ENCODE measurements around the gene STOML1.

The STOML1 gene

GRCh38 chr15:73959012-73959581, 33.0 kb downstream of the STOML1 start:
- DNase-seq = peak; percentile 9

DNA sequence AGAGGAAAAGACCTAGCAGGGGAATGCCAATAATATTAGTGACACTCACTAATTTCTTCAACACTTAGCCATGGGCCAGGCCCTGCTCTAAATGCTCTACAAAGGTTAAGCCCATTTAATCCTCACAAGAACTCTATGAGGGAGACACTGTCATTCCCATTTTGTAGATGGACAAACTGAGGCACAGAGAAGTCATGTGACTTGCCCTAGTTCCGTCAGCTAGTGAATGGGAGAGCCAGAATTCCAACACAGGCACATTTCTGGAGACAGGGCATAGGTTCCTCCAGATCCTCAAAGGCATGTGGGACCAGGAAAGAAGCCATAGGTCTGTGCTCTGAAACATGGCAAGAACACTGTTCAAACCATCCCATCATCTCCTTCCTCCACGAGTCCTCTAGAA, 34.3 kb downstream of the STOML1 start:
- no peak for DNase-seq

DNA sequence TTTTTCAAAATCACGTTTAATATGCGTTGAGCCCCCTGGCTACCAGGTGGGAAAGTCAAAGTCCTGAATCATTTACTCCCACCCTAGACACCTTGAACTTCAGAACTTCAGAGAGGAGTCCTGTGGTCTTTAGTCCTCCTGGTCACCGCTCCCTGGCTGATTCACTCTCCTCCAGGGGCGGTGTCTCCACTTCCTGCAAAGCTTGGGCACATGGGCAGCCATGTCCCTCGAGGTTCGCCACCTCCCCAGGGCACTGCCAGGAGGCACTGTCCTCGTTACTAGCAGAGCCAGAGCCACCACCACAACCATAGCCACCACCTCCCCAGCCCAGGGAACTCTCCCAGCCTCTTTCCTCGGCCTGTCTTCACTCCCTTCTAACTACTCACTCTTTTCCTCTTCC, 34.8 kb downstream of the STOML1 start:
- DNase-seq = no peak

DNA sequence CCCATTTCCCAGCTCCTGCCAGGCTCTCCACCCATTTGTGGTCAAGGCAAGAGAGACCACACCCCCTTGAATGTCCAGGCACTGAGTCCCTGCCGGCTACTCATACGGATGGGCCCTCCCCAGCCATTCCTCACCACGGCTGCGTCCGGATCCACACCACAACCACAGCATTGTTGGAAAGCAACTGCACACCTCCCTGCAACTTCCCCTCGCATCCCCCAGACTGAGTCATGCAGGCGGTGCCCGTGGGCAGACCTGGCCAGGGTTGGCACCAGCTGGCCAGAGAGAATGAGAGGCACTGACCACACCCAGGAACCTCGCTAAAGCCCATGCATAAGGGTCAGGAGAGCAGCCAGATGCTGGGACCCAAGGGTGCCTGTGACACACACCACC, 35.4 kb downstream of the STOML1 start:
- no peak for DNase-seq

DNA sequence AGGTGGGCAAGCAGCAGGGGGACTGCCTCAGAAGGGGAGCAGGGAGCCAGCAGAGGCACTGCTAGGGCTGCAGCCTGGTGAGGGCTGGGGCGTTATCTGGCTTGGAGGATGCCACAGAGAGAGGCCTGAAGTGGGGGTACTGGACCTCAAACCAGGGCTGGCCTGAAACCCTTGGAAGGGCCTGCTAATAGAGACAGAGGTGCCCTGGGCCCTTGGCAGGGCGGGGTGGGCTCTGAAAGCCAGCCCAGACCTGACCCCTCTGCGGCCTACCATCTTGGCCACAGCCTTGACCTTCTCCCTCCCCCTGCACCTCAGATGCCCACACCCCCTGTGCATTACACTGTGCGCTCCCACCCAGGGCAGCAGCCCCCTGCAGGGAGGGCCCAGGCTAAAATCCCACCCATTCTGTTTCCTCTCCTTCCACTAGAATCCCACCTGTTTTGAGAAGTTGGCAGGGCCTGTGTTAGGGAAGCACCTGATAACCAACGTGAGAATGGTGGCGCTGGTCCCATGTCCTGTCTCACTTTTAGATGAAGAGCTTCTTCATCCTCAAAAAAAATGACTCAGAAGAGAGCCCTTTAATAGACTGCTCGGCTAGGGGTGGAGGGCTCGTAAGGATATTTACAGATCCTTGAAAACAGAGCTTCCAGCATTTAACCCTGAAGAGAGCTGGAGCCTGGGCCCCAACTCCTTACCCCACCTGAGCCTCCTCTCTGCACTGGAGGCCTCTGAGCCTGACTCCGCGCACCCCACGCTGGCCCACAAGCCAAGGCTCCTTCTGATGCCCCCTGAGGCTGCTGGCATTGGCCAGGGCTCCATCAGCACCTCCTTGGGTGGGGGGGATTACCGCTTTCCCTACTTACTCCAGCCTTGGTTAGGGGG, 36.0 kb downstream of the STOML1 start:
- DNase-seq = no peak

DNA sequence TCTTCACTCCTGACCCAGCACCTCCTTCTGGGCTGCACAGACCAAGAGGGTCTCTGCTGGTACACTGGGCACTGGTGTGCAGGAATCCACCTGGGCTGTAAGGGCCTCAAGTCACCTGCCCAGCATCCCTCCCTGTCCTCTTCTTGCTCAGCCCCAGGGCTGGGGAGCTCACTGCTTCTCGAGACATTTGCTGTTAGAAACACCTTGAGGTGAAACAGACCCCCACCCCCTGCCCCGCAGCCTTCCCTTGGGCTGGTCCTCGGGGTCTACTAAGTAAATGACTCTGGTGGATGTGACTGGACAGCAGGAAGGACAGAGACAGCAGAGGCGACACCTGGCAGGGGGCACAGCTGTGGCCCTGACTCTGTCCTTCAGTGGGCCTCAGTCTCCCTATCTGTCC, 36.8 kb downstream of the STOML1 start:
- DNase-seq = no peak

DNA sequence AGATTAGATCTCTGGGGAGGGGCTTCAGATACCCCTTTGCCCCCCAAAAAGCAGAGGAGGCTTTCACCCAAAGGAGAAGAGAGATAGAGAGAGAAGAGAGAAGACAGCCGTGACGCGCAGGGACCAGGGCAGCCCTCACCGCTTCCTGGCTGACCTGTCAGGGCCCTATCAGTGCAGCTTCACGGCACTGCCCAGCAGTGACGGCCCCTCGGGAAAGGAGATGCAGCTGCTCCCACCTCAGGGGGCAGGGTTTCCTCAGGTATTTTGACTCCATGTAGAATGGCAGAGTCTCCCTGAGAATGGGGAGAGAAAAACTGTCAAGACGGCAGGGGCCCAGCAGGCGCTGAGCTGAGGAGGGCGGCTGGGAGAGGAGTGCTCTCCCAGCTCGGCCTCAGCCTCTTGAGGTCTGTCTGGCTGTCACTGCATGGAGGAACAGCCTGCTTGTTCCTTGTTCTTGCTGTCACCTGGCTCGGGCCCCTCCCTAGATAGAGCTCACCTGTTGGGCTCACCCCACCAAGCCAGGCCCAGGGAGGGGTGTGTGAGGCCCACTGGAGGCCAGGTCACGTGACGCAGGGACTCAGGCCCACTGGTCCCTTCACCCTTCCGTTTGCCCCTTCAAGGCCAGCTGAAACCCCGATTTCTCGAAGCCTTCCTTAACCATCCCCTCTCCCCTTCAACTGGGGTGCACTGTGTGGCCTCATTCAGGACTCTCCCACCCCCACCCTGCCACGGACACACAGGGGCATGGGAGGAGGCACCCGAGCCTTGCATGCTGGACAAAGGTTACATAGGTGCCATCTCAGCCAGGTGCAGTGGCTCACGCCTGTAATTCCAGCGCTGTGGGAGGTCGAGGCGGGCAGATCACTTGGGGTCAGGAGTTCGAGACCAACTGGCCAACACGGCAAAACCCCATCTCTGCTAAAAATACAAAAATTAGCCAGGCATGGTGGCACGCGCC, 37.6 kb downstream of the STOML1 start:
- no peak for DNase-seq

- no peak for DNase-seq
These were observed 39.0 kb downstream of the STOML1 start for GRCh38 chr15:73952913-73953750.

- DNase-seq = no peak
These were observed 39.8 kb downstream of the STOML1 start for GRCh38 chr15:73952171-73952912.

DNA sequence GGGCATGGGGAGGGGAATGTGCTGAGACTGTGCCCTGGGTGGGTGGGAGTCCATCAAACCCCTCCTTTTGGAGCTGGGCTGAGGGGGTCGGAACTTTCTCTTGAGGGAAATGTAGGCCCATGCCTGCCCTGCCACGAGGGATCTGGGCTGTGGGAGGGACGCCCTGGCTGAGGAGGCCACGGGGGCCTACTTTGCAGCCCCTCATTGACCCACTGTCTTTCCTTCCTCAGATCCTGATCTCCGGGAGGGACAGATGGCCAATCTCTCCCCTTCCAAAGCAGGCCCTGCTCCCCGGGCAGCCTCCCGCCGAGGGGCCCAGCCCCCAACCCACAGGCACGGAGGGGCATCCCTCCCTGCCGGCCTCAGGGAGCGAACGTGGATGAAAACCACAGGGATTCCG, 40.5 kb downstream of the STOML1 start:
- DNase-seq = no peak

GRCh38 chr15:73950831-73951561, 41.1 kb downstream of the STOML1 start:
- peak; percentile 29 for DNase-seq

DNA sequence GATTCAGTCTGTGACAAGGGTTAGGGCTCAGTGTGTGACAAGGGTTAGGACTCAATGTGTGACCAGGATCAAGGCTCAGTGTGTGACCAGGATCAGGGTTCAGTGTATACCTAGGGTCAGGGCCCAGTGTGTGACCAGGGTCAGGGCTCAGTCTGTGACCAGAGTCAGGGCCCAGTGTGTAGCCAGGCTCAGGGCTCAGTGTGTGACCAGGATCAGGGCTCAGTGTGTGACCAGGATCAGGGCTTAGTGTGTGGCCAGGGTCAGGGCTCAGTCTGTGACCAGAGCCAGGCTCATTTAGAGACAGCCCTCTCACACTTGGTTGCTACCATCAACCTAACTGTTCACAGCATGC, 41.6 kb downstream of the STOML1 start:
- no peak for DNase-seq

DNA sequence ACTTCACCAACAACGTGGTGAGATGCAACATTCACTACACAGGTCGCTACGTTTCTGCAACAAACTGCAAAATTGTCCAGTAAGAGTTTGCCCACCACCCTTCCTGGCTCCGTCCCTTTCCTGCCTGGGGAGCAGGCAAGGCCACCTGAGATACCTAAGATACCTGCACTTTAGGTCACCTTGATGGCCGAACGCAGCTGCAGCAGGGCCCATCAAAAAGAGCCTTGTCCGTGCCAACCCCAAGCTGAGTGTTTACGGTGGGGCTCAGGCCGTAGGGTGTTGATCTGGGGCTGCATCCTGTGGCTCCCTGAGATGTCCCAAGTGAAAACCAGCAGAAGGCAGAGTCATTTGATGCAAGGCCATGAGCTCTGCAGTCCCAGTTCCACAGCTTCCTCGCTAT, 42.6 kb downstream of the STOML1 start:
- no peak for DNase-seq

GRCh38 chr15:73948982-73949381, 43.1 kb downstream of the STOML1 start:
- no peak for DNase-seq

- DNase-seq = no peak
These were observed 43.7 kb downstream of the STOML1 start for GRCh38 chr15:73948396-73948795.

- no peak for DNase-seq
These were observed 44.4 kb downstream of the STOML1 start for GRCh38 chr15:73947651-73948050.

DNA sequence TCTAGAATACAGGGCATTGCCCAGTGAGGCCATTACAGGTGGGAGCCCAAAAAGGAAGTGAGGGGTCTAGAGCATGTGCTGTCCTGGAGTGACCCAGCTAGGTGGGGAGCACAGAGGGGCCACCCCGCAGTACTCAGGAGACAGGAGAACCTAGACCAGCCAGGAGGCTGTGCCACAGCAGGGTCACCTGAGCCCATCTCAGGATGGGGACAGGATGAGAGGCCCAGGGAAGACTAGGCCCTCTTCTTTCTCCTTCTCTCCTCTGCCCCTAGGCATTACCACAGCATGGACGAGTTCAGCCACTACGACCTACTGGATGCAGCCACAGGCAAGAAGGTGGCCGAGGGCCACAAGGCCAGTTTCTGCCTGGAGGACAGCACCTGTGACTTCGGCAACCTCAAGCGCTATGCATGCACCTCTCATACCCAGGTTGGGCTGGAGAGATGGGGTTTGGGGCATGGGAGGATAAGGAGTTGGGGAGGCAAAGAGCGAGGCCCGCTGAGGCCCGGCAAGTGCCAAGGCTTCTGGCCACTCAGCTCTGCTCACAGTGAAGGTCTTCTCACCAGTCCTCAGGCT, 45.2 kb downstream of the STOML1 start:
- DNase-seq = no peak

GRCh38 chr15:73946046-73946721, 45.9 kb downstream of the STOML1 start:
- no peak for DNase-seq

DNA sequence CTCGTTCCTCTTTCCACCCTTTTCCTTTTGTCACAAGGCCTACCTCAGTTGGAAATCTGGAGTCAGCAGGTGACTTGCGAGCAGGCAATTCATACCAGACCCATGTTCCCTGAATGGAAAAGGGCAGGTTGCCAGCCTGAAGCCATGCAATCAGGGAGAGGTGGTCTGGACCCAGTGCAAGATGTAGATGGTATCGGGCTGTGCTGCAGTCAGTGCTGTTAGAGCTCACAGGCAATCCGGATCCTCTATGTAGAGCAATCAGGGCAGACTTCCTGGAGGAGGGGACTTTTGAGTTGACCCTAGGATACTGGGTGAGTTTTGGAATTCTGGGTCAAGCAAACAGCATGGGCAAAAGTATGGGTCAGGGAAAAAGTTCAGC, 47.0 kb downstream of the STOML1 start:
- DNase-seq = no peak
